ENCODE measurements around the gene KATNBL1.
A peak's percentile ranks its signal among the peaks of the same experiment; 100 is the strongest.

Gene KATNBL1

GRCh38 chr15:34111488-34111887 is 98.4 kb downstream of the KATNBL1 start:
- DNase-seq = no peak

- DNase-seq = peak; percentile 18 to 36
These were observed 99.9 kb downstream of the KATNBL1 start for GRCh38 chr15:34109797-34110663.

- DNase-seq = no peak
These were observed 102.6 kb downstream of the KATNBL1 start for GRCh38 chr15:34107315-34107714.

- no peak for DNase-seq
These were observed 103.5 kb downstream of the KATNBL1 start for GRCh38 chr15:34106423-34106822.

- no peak for DNase-seq
These were observed 107.5 kb downstream of the KATNBL1 start for GRCh38 chr15:34102175-34102925.

- peak; percentile 99 to 100 for DNase-seq
These were observed 108.3 kb downstream of the KATNBL1 start, which contains the start of the genes EMC7 and PGBD4 for GRCh38 chr15:34101366-34102174. TSS of gene EMC7 (minus strand) at chr15:34101862. CDS start at chr15:34101839, 23 bp downstream. TSS of gene PGBD4 (plus strand) at chr15:34102083. CDS start at chr15:34102532, 449 bp downstream.

GRCh38 chr15:34099914-34100313 is 110.0 kb downstream of the KATNBL1 start:
- no peak for DNase-seq

Measured in inflammatory macrophage treated with lipopolysaccharide for 1 hour (primary cell).